ENCODE data around the gene RABGAP1L.

GRCh38 chr1:174534789-174535188 is 375.5 kb downstream of the RABGAP1L start:
- TF ChIP-seq CTCF (IDR thresholded peaks at IDR 0.05 in 8 of 11, conservative IDR thresholded peaks at IDR 0.05 in 3 of 11), result no peak
- no peak for TF ChIP-seq POLR2AphosphoS5 (IDR thresholded peaks at IDR 0.05)

Data from spleen (tissue), 7 donors.